Right kidney (tissue), 1 donor: ENCODE results near the gene CTNNA3.
A peak's percentile ranks its signal among the peaks of the same experiment; 100 is the strongest.

Experiments
- DNase-seq: peaks from one replicate; pipeline ENCODE4 v3.0.0-alpha.2; 2016

Gene CTNNA3

DNA sequence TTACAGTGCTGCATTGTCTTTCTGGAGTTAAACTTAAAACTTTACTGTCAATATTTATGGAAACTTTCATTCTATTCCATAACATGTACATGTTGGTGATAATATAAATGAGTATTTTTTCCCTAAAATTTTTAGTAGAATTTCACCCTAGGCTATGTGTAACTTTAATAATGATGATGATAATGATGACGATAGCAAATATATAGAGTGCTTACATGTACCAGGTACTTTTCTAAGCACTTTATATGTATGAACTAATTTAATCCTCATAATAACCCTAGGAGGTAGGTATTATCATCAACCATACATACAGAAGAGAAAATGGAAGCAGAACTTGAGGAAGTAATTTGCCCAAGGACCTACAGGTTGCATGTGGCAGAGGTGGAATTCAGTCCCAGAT lies 684.5 kb downstream of the CTNNA3 start:
- DNase-seq = no peak

DNA sequence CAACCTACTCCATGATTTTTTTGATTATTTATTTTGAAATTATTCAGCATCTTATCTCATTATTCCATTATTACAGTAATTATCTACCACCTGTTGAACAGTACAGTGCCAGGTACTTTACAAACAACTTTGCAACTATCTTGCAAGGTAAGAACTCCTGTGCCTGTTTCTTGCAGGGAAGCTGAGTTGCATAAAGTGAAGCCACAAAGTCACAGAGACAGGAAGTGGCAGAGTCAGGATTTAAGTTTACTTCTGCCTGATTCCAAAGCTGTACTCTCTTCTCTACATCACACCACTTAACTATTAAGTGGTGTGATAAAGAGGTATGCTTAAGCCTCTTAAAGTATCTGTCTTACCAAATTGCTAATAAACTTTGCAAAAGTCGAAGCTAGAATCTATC lies 690.0 kb downstream of the CTNNA3 start:
- DNase-seq = no peak

DNA sequence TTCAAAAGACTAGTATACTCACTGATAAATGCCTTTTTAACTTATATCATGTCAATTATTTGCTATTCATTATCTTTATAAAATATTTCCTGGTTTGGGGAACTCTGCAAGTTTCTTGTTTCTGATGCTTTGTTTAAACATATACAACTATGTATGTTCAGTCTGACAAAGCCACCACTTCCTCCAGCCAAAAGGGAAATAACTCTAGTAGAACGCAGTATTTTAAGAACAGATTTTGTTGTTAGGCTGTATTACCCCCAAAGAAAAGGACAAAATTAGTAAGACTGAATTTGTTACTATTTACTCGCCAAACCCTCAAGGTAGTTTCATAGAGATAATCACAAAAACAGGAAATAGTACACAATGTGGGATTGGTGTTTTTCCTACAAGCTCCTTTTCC lies 691.3 kb downstream of the CTNNA3 start:
- DNase-seq = no peak

DNA sequence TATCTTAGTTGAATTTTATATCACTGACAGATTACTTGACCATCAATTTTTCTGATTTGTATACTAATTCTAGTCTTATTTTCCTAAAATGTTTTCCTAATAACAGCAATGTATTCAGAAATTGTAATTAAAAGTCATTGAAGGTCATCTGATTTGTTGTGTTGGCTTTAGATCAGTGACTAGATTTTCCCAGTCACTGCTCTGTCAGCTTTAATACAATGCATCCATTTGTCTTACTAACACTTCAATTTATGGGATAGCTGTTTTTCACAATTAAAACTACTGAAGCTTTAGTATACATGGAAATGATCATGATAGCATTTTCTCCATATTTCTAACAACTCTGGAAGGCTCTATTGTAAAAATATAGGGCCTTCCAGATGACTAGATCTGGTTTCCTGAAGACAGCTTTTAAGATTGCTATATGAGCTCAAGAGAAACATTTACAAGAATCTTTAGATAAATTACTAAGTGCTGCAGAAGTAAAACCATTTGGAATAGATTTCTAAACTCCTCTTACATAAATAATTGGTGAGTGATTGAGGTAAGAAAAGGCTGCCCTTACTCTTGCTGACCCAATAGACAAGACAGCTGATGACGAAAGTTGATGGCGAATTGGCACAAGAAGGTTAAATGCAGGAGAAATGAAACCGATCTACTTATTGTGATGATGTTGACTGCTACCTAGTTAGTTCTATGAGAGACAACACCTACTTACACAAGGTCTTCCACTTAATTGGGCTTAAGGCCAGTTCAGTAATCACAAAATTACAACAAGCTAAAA lies 696.0 kb downstream of the CTNNA3 start:
- no peak for DNase-seq

DNA sequence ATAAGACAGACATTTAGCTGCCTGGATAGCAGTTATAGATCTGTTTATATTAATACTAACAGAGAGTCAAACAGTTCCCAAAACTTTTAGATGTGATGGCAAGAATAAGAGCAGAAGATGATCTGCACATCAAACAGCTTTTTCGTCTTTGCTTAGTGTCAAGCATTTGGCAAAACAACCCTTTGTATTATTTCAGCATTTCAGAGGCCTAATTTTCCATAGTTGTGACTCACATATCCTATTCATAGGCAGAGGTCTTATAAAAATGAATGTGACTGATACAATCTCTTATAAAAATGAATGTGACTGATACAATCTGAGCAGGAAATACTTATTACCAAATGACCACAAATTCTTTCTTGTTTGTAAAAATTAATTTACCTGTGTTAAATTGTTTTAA lies 699.0 kb downstream of the CTNNA3 start:
- DNase-seq = no peak

DNA sequence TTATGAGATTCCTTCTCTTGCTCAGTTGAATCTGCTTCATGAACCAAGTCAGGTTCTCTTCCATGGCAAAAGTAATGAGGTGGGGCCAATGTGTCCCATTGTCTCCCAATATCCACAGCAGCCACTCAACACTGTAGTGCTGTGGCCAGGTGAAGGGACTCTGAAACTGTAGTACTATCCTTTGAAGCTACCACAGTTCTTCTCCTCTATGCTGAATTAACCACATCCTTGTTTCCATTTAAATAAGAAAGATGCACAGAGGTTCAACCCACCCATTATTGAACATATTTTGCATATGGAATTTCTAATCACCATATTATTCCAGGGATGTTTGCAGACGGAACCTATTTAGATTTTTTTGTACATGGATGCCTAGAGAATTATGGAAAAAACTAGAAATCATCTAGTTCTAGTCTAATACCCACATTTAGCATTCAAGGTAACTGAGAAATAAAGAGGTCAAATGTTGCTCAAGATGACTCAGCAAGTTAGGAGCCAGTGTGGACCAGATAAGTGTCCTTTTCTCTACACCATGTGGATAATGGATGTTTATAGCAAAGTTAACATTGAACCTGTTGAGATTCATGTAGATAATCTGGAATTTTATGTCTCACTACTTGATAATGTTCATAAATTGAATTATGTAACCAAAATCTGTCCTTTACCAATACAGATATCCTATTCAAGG lies 705.7 kb downstream of the CTNNA3 start:
- no peak for DNase-seq

DNA sequence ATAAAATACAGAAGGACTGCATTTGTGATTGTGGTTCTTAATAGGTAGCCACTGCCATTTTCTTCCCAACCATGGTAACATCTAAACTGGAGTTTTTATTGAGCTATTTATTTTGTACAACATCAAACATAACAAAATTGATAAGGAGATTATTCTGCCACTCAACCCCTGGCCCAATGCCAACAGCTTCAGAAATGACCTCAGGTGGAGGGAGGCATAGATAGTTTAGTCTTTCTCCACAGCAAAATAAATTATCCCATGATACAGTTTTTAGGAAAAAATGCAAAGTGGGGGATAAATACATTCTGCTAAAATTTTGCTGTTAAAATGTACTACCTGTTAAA lies 712.5 kb downstream of the CTNNA3 start:
- DNase-seq = no peak

DNA sequence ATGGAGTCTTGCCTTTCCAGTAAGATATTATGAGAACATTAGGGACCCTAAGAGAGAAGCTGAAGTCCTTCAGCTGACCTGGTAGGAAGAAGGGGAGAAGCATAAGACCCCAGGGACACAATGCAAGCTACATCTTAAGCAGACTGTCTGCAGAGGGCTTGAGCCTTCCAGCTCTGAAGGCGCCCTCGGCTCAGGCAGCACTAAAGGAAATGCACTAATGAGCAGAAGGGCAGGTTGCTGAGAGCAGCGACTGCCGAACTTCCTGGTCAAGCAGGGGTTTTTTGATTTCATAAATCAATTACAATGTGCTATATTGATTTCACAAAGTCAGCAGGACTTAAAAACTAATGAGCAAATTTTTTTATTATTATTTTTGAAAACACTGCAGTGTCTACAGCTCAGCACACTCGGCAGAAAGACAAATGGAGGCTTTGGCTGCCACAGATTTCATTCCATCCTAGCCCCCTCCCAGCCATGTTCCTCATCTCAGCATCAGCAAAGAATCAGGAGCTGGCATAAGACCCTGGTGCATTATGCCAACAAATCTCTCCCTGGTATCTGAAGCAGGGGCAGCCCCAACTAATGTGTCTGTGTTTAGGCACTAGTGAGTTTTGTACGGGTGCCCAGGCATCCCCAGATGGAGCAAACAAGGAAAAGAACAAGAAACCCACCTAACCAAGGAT lies 713.1 kb downstream of the CTNNA3 start:
- peak; percentile 7 for DNase-seq

DNA sequence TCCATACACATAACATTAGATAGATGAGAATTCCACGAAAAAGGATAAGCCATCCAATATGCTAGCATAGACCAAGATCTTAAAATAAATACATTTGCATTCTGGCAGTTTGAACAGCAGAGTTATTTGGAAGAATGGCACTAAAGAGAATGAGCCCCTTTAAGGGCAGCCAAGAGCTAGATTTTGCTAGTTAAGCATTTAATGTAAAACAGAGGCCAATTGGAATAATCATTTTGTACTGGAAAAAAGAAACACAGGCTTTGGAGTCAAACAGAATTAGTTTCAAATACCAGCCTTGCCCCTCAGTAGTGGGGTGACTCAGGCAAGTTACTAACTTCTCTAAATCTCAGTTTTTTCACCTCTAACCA lies 714.0 kb downstream of the CTNNA3 start:
- no peak for DNase-seq

DNA sequence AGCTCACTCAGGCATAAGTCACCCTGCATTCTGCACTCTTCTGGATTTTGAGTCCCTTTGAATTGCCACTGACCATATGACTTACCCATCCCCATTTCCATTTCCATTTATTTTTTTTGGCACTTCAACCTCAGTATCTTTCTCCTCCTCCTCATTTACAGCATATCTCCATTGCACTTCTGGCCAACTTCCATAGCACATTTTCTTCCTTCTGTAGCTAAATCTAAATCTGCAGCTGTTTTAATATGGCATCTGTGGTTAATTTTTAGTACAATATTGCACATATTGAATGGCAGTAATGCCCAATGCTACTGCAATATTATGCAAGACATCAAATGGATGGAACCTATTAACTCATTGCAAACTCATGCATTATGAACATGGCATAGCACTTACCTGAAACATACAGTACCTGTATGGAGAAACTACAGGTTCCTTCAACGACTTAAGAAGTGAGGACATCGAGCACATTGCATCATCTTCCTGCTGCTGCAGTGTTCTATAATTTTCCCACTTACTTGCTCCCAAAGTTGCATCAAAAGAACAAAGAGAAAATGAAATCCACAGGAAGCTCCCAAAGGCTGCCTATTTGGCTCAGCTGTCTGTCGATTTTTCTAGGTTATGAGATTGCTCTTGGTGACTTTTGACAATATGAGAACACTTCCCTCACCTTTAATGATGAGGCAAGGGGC lies 714.5 kb downstream of the CTNNA3 start:
- DNase-seq = no peak

DNA sequence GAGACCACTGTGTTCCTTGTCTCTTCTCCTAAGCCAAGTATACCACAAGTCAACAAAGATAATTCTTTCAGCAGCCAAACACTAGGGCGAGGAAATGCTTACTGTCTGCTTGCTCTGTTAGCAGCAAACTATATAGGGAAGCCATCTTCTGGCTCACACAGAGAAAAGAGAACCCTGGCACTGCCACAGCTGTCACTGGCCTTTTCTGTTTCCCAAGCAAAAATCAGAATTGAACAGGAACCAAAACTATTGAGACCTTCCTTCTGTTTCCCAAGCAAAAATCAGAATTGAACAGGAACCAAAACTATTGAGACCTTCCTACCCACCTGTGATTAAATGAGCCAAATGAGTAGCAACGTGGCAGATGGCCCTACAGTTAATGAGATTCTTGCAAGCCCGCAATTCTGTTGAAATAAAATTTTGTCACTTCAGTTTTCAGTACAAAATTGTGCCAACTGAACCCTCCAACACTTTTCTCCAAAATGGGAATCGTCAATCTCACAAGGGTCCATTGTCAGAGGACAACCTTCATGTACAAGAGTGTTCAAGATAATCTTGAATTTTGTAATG lies 715.7 kb downstream of the CTNNA3 start:
- no peak for DNase-seq

DNA sequence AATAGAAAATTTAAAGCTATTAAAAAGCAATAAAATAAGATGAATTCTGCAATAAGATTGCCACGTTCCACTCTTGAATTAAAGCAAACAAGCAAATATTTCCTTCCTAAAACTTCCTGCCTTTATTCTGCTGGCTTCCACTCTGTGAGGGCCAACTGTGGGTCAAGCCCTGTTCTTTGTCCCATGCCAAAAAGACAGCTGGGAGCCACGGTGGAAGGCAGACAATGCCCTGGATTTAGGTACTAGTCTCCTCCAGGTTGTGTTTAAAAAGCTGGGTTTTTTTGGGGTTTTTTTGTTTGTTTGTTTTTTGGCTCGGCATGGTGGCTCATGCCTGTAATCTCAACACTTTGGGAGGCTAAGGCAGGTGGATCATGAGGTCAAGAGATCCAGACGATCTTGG lies 731.0 kb downstream of the CTNNA3 start:
- no peak for DNase-seq

DNA sequence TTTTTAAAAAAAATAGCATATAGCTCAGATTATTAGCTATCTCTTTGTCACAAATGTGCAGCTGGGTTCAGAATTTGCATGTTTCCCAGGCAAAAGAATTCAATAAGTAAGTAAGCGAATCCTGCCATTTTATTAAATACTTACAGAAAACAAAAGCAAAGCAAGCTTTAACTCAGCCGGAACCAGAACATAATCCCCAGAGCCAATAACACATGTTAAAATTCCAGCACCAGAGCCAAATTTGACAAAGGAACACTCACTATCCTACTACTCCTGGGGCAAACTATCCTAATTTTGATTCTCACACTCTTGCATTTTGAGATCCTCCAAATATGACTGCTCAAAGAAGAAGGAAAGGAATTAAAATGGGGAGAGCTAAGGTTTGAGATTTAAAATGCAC lies 737.5 kb downstream of the CTNNA3 start:
- DNase-seq = no peak

DNA sequence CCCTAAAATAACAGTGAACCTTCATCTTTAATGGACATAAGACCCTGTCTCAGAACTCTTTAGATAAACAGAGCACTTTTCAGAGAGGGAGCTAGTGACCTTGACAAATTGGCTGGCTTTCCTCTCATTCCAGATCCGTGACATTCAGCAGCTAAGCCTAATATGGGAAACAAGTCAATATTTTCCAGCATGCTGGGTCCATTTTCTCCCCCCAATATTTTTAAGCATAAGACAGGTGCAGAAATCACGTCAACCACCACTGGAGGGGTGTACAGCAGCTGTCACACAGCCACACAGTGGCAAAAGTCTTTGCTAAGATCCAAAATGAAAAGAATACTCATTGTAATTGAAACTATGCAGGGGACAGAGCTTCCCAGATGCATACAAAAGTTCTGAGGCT lies 744.1 kb downstream of the CTNNA3 start:
- DNase-seq = no peak

DNA sequence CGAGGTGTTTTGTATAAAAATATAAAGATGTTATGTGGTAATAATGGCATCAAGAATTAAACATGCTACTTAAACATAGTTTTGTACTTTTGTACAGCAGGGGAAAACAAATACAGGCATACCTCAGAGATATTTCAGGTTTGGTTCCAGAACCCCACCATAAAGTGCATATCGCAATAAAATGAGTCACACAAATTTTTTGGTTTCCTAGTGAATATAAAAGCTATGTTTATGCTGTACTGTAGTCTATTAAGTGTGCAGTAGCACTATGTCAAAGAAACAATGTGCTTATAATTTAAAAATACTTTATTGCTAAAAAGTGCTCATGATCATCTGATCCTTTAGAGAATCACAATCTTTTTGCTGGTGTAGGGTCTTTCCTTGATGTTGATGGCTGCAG lies 752.4 kb downstream of the CTNNA3 start:
- DNase-seq = no peak

DNA sequence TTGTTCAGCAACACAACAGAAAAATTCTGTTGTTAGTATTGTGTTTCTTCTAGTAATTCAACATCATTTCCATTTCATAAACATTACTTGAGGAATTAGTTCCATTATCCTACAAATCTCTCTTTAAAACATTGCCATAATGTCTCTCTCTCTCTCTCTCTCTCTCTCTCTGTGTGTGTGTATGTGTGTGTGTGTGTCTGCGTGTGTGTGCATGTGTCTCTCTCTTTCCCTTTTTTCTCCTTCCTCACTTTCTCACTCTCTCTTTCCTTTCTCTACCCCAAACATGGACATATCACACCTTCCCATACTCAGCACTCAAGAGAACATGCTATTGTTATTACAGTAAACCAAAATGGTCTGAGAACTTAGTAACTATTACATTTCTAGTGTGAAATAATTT lies 753.6 kb downstream of the CTNNA3 start:
- DNase-seq = no peak

DNA sequence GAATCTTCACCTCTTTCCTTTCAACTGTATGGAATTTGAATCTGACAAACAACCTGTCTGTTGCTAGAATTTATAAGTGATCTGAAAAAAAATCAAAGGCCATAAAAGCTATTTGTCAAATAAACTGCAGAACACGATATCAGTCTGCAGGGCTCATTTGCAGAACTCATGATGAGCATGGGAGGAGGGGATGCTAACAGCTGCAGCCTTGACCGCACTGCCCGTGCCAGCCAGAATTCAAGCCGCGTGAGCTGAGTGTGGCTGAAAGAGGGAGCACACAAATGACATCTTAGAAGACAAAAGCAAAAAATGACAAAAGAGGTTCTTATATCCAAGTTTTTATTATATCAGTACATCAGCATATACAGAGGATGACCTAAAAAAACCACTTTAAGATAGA lies 754.5 kb downstream of the CTNNA3 start:
- DNase-seq = no peak

DNA sequence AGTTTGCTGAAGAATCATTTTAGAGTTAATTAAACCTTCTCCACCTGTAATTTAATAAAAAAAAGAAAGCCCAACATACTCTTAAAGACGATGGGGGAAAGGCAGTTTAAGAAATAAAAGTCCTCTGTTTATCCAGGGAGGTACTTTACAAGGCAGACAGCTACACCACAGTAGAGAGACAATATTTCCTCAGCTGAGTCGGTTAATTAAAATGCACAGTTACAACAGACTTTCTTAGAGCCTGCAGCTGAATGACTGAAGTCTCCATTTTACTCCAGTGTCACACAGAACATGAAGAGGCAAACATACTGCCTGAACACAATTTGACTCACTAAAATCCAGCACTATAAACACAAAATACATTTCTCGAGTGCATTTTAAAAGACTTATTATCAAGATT lies 755.0 kb downstream of the CTNNA3 start:
- DNase-seq = no peak

DNA sequence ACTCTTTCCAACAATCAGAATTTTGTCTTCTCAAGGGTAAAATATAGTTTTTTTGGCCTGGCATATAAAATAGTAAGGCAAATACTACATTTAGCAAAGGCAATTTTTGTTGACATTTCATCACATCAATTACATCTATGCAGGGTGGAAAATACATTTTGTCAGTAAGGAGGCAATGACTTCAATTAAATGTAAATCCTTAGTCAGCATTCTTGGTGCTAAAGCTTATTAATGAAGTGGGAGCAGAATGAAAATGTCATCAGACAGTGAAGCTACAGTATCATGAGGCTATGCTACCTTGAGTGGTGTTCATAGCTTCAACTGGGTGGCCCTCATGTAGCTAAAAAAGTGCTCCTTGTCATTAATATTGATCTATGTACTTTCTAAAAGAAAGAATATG lies 761.3 kb downstream of the CTNNA3 start:
- DNase-seq = no peak

DNA sequence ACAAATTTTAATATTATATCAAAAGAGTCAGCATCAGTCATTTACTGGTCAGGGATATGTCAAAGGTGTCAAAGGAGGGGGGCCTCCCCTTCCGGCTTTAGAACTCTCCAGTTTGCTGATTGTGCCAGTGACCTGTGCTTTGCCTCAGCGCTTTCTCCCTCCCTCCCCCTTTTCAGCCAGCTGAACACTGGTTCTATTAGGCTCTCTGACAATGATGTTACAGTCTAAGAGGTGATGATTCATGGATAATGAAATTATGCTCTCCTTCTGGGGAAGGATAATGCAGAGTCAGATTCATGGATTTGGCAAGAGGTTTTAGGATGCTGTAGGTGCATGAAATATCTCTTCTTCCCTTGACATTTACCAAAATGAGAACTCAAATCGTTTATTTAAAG lies 764.0 kb downstream of the CTNNA3 start:
- no peak for DNase-seq

DNA sequence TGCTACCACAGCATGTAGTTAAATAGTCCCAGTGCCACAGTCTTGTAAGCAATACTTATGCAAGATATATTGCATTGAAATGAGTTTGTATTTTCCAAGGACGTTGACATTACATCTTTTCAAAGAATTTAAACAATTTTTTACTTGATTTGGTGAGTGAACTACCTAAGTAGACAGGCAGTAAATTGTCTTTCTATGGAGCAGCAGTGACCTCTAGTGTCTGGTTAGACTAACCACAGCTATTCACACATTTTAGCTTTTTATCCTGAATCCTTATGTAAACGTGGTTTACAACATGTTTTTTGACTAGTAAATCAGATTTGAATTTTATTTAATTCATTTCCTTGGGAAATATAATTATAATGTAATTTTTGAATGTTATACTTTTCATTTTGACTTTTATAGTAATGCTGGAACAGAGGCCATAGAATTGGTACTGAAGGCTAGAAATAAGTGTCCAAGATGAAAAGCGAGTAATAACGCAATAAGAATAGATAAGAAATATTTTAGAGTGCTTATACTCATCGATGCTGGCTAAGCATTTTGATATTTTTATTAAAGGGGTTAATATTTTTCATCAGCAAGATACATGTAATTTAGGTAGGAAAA lies 764.6 kb downstream of the CTNNA3 start:
- peak; percentile 20 for DNase-seq

DNA sequence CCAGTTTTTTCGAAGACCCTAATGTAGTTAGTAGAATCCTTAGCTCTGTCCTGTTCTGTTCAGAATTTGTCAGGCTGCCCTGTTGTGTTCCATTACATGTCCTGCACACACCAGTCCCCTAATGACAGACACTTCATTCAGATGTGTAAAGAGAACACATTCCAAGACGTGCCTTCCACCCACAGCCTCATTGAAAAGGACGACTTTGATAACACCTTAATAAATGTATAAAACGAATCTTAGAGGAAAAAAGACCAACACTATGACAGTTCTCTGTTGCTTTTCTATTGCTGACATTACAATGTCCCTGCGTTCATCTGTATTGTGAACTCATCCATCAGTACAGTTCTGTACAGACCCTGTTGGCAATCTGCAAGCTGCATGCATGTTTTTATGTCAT lies 766.6 kb downstream of the CTNNA3 start:
- DNase-seq = no peak

DNA sequence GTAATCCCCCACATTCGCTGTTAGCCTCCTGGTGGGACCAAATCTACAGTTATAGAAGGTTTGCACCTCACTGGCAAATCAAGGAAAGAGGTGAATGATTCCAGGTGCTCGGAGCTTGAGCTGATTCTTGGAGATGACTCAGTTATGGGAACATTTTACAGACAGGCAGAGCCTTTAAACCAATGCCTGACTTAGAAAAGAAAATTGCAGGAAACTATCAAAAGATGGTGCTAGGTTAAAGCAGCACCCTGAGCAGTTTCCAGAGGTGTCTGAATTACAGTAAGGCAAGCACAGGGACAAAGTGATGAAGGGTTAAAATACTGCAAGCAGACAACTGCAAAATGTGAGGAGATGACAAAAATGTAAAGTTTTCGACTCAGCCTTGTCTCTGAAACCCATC lies 767.2 kb downstream of the CTNNA3 start:
- no peak for DNase-seq
